ENCODE measurements around the gene UQCR11.

DNA sequence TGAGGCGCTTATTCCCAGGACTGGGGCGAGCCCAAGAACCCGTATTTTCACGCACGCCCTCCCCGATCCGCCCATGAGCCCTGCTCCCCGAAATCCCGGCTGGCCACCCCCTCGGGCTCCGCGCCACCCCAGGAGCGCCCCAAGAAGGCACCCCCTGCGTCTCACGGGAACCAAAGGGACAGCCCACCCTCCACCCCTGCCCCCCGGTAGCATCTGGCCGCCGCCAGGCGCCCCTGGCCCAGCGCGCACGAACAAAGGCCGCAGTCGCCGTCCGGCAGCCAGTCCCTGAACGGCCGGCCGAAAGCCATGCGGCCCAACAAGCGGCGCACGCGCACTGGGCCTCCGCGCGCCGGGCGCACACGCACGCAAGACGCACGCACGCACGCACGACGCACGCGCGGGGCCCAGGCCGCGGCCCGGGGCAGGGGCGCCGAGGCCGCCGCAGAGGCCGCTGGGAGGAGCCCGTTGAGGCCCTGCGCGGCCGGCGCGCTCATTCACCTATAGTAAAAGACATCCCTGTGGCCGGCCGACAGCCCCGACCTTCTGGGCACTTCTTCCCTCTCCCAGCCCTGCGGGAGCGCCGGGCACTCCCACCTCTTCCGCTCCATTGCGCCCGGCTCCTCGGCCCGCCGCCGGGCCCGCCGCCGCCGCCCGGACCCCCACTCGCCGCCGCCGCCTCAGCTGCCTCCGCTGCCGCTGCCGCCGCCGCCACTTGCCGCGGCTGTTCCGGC lies 13.1 kb downstream of the UQCR11 start:
- TF ChIP-seq, protein P1, sequence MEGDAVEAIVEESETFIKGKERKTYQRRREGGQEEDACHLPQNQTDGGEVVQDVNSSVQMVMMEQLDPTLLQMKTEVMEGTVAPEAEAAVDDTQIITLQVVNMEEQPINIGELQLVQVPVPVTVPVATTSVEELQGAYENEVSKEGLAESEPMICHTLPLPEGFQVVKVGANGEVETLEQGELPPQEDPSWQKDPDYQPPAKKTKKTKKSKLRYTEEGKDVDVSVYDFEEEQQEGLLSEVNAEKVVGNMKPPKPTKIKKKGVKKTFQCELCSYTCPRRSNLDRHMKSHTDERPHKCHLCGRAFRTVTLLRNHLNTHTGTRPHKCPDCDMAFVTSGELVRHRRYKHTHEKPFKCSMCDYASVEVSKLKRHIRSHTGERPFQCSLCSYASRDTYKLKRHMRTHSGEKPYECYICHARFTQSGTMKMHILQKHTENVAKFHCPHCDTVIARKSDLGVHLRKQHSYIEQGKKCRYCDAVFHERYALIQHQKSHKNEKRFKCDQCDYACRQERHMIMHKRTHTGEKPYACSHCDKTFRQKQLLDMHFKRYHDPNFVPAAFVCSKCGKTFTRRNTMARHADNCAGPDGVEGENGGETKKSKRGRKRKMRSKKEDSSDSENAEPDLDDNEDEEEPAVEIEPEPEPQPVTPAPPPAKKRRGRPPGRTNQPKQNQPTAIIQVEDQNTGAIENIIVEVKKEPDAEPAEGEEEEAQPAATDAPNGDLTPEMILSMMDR (optimal IDR thresholded peaks at IDR 0.05 in 1 of 3, IDR thresholded peaks at IDR 0.05 in 1 of 3, conservative IDR thresholded peaks at IDR 0.05 in 1 of 3; ENCODE audit: extremely low read depth in 1 of 3, insufficient read depth in 2 of 3, low read length in 3 of 3) = no peak
- TF ChIP-seq EZH2 (IDR thresholded peaks at IDR 0.05; ENCODE audit: low read length) = no peak
